ENCODE data around the gene SLC34A3. TPM values are rescaled to one million over a fixed set of nuclear protein-coding genes. Genes with fewer than 3 reads are reported as not detected.
"Not testable (repeated sequence)": the region's sequence is repeated elsewhere in the genome, so short reads cannot be mapped to it uniquely, and the experiment has no call there.

Gene SLC34A3
- polyA plus RNA-seq, 3 donors = 0.04 to 0.06 TPM; not detected in 1

DNA sequence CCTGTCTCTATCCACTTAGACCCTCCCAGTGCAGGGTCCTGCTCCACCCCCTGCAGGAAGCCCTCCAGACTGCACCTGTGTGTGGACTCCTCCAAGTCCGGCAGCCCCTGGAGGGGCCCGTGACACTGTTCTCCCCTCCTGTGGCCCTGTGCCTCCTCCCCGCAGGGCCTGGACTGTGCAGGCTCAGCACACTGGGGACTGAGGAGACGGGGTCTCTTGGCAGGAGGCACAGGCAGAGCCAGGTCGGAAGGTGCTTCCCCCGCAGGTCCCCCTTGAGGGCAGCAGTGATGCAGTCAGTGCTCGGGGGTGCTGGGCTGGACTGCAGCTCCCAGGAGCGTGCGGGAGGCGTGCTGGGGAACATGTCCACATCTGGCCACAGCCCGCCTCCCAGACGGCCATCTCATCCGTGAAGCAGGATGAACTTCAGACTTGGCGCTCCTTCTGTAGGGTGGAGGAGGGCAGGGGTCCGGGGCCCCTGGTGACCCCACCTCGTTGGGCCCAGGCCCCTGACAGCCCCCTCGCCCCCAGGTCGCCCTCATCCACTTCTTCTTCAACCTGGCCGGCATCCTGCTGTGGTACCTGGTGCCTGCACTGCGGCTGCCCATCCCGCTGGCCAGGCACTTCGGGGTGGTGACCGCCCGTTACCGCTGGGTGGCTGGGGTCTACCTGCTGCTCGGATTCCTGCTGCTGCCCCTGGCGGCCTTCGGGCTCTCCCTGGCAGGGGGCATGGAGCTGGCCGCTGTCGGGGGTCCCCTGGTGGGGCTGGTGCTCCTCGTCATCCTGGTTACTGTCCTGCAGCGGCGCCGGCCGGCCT is 4.9 kb downstream of the SLC34A3 start:
- H3K27ac ChIP-seq (ENCODE audit: low read depth, low read length) = no peak overlapping the region
- 61 to 67% (median 66%) methylated on average over 28 to 35 of the region's 35 CpGs for WGBS, 3 donors

DNA sequence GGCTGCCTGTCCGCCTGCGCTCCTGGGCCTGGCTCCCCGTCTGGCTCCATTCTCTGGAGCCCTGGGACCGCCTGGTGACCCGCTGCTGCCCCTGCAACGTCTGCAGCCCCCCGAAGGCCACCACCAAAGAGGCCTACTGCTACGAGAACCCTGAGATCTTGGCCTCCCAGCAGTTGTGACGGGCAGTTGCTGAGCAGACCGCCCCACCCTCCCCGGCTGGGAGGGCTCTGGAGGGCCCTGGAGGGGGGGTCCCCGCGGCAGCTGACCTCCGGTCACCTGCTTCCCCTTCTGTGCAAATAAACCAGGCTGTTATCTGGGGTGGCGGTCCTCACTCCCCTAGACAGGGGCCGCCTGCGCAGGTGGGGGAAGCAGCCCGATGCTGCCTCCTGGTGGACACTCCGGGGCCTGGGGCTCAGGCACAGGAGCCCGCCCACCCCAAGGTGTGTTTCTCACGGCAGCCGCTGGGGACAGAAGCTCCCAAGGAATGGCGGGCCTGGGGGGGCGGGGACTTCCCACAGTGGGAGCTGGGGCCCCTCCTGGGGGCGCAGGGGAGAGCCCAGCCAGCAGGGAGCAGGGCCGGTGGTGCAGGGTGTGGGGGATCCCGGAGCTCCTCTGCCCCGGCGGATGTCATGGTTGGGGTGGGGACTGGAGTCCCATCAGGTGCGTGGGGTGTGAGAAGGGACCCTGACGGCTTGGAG is 5.7 kb downstream of the SLC34A3 start:
- 8 to 10% (median 9%) methylated on average over 30 to 31 of the region's 31 CpGs for WGBS, 3 donors
- no peak overlapping the region for H3K27ac ChIP-seq (ENCODE audit: low read depth, low read length)

DNA sequence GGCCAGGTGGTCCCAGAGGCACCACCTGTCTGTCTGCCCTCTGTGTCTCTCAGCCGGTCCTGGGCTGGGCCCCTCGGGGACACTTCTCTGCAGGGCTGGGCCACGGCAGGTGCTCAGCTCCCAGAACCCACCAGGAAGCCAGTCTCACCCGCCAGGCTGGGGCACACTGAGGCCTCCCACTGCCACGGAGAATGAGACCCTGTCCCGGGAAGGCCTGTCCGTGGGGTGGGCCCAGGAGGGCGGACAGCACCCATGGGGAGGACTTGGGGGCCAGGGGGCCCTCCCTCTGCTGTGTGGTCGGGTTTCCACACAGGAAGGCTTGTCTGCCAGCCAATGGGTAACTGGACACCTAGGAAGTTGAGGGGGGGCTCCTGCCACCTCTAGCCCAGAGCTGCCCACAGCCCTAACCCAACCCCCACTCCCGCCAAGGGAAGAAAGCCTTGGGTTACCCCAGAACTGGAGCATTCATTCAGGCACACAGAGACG is 6.3 kb downstream of the SLC34A3 start:
- WGBS, 3 donors = 31 to 37% (median 37%) methylated on average over 11 of the region's 11 CpGs
- no peak overlapping the region for H3K27ac ChIP-seq (ENCODE audit: low read depth, low read length)

DNA sequence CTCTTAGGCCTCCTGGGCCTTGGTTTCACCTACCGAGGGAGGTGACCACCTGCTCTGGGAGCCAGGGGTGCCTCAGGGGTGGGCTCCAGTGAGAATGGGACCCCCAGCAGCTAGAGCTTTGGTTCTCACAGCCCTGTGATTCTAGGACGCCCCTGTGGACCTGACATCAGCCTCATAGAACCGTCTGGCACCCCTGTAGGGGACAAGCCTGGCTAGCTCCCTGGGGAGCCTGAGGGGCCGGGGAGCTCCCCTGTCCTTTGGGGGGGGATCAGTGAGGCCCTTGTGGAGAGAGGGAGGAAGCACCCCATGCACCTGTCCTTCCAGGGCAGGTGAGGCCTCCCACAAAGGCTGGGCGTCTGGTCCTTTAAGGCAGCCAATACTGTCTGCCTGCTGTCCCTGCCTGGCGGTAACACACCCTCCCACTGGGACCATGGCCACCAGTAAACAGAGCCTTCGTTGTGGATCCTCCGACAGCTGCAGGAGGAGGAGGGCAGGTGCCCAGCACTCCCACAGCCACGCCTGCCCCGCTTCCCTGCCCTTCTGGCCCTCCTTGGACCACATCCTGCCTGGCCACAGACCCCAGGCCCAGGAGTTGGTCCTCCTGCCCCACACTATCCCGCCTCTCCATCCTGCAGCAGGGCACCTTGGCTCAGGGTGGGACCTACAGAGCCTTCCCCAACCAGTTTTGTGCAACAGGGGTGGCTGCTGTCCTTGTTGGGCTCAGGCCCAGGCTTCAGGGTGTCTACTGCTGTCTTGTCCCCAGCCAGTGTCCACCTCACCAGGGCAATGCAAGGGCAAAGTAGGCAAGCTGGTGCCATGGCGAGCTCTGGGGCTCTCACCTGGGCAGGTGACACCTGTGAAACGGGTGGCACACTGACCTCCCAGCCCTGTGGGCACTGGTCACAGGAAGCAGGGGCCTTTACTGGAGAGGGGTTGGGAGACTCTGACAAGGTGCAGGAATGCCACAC is 7.3 kb downstream of the SLC34A3 start:
- H3K27ac ChIP-seq (ENCODE audit: low read depth, low read length) = no peak overlapping the region
- 60 to 81% (median 80%) methylated on average over 13 of the region's 13 CpGs for WGBS, 3 donors

DNA sequence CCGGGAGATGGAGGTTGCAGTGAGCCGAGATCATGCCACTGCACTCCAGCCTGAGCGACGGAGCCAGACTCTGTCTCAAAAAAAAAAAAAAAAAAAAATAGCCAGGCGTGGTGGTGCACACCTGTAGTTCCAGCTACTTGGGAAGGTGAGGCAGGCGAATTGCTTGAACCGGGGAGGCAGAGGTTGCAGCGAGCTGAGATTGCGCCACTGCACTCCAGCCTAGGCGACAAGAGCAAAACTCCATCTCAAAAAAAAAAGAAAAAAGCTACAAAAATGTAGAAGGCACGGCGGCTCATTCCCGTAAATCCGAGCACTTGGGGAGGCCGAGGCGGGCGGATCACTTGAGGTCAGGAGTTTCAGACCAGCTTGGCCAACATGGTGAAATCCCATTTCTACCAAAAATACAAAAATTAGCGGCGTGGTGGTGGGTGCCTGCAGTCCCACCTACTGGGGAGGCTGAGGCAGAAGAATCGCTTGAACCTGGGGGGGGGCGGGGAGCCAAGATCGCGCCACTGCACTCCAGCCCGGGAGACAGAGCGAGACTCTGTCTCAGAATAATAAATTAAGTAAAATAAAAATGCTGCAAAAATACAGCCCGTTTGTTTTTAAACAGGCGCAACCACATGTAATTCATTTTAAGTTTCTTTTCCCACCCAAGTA is 9.0 kb downstream of the SLC34A3 start:
- H3K27ac ChIP-seq (ENCODE audit: low read depth, low read length) = not testable (repeated sequence)
- 42 to 52% (median 48%) methylated on average over 23 to 27 of the region's 27 CpGs for WGBS, 3 donors

DNA sequence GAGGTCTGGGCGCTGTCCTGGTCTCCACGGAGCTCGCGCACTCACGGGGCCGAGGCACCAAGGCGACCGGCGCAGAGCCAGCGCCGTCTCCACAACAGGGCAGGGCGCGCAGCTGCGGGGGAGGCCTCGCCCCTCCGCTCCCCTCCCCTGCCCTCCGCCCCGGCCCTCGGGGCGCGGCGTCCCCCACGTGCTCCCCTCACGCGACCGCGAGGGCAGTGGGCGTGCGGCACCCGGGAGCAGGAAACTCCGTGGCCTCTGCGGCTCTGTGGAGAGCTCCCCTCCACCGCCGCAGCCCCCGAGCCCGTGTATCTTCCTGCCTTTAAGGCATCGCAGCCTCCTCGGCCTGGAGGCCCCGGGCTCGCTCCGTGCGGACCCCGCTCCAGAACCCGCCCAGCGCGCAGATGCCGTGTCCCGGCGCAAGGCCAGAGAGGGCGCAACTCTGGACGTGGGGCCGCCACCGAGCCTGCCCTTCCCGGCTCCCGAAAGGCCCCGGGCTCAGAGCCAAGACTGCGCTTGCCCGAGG is 9.7 kb downstream of the SLC34A3 start:
- H3K27ac ChIP-seq (ENCODE audit: low read depth, low read length) = peak overlapping the region; percentile 5
- 0 to 1% (median 0%) methylated on average over 53 to 58 of the region's 58 CpGs for WGBS, 3 donors

DNA sequence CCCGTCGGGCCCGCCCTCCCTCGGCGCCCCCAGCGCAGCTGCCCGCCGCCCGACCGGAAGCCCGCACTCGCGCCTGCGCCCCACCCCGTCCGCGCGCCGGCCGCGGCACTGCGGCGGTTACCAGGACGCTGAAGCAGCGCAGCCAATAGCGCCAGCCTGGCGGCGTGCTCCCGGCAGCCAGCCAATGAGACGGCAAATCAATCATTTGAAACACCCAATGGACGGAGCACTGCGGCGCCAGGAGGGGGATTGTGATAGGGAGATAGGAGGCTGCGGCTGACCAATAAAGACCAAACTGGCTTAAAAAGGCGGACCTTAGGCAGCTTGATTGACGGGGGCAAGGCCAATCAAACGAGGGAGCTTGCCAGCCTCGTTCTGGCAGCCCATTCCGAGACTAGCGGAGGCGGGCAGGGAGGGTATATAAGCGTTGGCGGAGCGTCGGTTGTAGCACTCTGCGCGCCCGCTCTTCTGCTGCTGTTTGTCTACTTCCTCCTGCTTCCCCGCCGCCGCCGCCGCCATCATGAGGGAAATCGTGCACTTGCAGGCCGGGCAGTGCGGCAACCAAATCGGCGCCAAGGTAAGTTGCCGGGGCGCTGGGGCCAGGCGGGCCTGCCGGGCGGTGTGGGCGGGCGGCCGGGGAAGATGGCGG is 10.3 kb downstream of the SLC34A3 start, which contains the start of gene TUBB4B:
TSS of gene TUBB4B (plus strand) at position 447 of the 649 bp plus-strand sequence. CDS start at position 521, 74 bp downstream.
- 0 to 1% (median 1%) methylated on average over 54 to 67 of the region's 67 CpGs for WGBS, 3 donors
- H3K27ac ChIP-seq (ENCODE audit: low read depth, low read length) = peak within 1 kb of the TSS; percentile 52

DNA sequence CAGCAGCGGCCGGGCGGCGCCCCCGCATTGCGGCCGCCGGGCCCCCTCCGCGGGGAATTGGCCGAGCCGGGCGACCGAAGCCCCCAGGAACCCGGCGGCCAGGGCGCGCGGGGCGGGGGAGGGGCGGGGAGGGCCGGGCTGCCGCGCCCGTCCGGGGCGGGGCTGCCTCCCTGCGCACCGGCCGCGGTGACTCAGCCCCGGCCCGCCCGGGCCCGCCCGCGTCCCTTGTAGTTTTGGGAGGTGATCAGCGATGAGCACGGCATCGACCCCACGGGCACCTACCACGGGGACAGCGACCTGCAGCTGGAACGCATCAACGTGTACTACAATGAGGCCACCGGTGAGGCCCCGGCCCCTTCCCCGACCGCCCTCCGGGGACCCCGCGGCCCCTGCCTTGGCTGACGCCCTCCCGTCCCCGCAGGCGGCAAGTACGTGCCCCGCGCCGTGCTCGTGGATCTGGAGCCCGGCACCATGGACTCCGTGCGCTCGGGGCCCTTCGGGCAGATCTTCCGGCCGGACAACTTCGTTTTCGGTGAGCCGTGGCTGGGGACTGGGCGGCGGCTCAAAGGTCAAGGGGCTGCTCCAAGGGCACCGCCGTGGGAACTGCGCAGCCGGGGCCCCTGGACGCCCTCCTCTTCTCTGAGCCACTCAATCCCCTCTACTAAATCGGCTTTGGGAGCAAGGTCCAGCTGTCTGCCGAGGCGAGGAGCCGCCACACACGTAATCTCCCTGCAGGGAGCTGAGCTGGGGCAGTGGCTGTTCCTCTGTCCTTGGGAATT is 11.0 kb downstream of the SLC34A3 start:
- peak overlapping the region; percentile 52 for H3K27ac ChIP-seq (ENCODE audit: low read depth, low read length)
- 1 to 2% (median 2%) methylated on average over 47 to 81 of the region's 83 CpGs for WGBS, 3 donors

DNA sequence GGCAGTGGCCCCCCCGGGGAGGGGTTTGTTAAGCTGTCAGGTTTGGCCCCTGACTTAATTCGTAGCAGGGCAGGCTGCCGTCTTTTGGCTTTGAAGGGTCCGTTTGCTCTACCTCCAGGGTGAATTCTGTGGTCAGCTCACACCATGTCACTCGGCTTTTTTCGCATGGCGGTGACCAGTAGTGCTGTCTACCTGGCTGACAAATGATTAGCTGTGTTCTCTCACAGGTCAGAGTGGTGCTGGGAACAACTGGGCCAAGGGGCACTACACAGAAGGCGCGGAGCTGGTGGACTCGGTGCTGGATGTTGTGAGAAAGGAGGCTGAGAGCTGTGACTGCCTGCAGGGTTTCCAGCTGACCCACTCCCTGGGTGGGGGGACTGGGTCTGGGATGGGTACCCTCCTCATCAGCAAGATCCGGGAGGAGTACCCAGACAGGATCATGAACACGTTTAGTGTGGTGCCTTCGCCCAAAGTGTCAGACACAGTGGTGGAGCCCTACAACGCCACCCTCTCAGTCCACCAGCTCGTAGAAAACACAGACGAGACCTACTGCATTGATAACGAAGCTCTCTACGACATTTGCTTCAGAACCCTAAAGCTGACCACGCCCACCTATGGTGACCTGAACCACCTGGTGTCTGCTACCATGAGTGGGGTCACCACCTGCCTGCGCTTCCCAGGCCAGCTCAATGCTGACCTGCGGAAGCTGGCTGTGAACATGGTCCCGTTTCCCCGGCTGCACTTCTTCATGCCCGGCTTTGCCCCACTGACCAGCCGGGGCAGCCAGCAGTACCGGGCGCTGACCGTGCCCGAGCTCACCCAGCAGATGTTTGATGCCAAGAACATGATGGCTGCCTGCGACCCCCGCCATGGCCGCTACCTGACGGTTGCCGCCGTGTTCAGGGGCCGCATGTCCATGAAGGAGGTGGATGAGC is 11.8 kb downstream of the SLC34A3 start:
- WGBS, 3 donors = 43 to 83% (median 73%) methylated on average over 36 of the region's 36 CpGs
- H3K27ac ChIP-seq (ENCODE audit: low read depth, low read length) = peak overlapping the region; percentile 52

DNA sequence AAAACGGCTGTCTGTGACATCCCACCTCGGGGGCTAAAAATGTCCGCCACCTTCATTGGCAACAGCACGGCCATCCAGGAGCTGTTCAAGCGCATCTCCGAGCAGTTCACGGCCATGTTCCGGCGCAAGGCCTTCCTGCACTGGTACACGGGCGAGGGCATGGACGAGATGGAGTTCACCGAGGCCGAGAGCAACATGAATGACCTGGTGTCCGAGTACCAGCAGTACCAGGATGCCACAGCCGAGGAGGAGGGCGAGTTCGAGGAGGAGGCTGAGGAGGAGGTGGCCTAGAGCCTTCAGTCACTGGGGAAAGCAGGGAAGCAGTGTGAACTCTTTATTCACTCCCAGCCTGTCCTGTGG is 12.5 kb downstream of the SLC34A3 start:
- 66 to 94% (median 91%) methylated on average over 15 to 18 of the region's 18 CpGs for WGBS, 3 donors
- H3K27ac ChIP-seq (ENCODE audit: low read depth, low read length) = not testable (repeated sequence)

DNA sequence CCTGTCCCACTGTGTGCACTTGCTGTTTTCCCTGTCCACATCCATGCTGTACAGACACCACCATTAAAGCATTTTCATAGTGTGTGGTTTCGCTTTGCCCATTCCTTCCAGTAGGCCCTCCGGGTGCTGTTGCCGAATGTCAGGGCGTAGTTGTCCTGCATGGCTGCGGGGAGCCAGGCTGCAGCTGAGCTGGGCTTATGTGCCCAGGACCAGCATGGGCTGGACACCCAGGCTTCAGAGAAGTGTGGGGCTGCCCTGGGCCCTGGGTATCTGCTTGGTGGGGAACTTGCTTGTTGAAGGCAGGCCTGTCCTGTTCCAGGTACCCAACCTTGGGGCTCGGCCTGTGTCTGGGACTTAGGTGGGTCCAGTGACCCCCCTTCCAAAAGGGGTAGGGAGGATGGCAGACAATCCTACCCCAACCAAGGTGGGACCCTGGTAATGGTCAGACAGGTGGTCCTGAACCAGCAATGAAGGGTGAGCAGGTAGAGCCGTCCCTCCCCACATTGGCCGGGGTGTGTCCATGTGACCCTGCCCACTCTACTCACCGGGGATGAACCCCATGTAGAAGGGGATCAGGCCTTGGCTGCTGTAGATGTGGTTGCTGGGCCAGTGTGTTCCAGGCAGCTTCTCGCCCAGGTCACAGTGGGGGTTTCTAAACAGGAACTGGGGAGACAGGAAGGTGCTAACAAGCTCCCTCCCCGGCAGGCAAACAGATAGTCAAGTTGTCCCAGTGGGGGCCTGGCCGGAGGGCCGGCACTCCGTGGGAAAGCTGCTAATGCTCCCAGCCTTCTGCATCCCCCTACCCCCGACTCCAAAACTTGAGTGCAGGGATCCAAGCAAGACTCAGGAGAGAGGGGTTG is 13.2 kb downstream of the SLC34A3 start:
- no peak overlapping the region for H3K27ac ChIP-seq (ENCODE audit: low read depth, low read length)
- 56 to 71% (median 68%) methylated on average over 15 of the region's 15 CpGs for WGBS, 3 donors

DNA sequence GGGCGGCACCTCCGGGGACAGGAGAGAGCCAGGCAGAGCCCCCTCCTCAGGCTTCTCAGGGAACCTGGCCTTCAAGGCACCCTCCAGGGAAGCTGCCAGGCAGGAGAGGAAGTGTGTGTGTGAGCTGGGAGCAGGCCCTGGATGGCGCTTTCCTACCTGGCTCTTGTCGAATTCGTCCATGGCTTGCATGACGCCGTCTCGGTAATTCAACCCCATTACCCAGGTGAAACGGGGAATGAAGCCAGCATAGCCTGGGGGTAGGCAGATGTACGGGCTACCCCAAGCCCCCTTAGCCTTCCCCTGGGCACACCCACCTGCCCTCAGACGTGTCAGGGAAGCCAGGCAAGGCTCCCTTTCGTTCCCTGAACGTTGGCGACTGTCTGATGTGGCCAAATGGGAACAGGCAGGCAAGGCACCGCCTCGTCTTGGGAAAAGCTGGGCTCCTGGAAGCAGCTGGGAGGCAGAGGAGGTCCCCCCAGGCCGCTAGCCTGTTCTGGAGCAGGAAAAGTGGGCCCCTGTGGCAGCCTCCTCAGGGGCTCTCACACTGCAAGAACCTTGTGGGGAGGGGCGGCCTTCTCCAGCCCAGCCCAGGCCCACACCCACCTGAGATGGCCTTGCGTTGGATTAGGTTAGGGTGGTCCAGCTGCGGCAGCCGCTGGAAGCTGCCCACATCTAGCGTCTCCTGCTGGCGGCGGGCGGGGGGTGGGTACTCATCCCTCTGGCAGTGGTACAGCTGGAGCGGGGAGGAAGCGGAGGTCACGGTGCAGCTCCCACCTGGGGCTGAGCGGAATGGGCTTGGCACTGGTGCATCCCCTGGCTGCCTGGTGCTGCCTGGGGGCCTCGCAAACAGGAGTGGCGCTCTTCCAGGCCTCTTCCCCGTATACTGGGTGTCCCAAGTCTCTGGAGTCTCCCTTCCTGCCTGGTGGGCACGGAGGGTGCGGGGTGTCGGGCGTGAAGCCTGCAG is 14.1 kb downstream of the SLC34A3 start:
- no peak overlapping the region for H3K27ac ChIP-seq (ENCODE audit: low read depth, low read length)
- 66 to 68% (median 67%) methylated on average over 33 to 36 of the region's 36 CpGs for WGBS, 3 donors

DNA sequence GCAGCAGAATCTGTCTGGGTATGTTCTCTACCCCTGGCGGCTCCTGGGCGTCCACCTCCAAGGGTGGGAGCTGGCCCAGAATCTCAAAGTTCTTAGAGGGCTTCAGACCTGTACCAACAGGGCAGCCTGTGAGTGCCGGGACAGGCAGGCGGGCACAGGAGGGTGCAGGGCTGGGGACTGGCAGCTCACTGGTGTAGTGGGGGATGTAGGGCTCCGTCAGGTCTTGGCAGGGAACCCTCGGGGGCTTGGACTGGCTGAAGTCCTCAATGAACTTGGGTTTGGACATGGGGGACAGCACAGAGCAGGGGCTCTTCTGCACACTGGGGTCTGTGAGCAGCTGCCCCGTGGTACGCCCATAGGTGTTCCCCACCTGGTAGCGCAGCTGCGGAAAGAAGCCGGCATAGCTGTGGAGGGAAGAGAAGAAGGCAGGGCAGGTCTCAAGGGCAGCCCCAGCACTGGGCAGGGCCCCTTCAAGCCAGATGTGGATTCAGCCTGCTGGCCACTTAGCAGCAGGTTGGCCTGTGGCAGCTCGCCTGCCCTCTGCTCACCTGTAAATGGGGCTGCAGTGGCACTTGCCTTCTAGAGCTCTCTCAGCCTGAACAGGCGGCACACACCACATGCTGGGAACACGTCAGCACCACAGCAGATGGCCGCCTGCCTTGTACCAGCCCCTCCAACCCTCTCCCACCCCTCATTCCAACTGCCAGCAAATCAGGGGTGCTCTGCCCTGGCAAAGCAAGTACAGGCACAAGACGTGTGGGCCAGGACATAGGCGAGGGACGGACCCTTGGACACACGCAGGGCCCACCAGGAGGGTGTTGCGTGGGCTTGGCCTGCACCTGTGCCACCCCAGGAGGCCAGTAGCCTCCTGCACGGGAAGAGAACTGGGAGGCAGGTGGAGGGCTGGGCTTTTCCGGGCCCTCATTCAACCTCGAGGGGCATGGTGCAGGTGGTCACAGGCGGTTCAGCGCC is 15.0 kb downstream of the SLC34A3 start:
- H3K27ac ChIP-seq (ENCODE audit: low read depth, low read length) = no peak overlapping the region
- 88 to 92% (median 92%) methylated on average over 23 to 25 of the region's 25 CpGs for WGBS, 3 donors
